Liver (tissue), 3 donors: ENCODE data around the gene EPS8.

Experiments used
- EGR1 ChIP-seq, 2 donors: IDR thresholded peaks; 2 replicates each; pipeline ENCODE4 v1.6.1; 2016 to 2018; ENCODE audit warnings: antibody characterized with exemption in 2 of 2, low read depth in 2 of 2
- FOXA1 ChIP-seq: IDR thresholded peaks from 2 replicates; pipeline ENCODE4 v1.6.1; 2016; ENCODE audit warnings: antibody characterized with exemption
- GABPA ChIP-seq, 2 donors: IDR thresholded peaks in 1 of 2; conservative IDR thresholded peaks in 1 of 2; 2 replicates each; pipeline ENCODE4 v1.6.1; 2016; ENCODE audit warnings: antibody characterized with exemption in 2 of 2, mild to moderate bottlenecking in 1 of 2, moderate library complexity in 1 of 2
- HNF4G ChIP-seq: IDR thresholded peaks from 2 replicates; pipeline ENCODE4 v1.6.1; 2016; ENCODE audit warnings: antibody characterized with exemption
- NR2F2 ChIP-seq: IDR thresholded peaks from 2 replicates; pipeline ENCODE4 v1.6.1; 2016; ENCODE audit warnings: antibody characterized with exemption
- RAD21 ChIP-seq, 2 donors: IDR thresholded peaks; 2 replicates each; pipeline ENCODE4 v1.6.1; 2016; ENCODE audit warnings: antibody characterized with exemption in 2 of 2, mild to moderate bottlenecking in 2 of 2
- REST ChIP-seq: IDR thresholded peaks from 2 replicates; pipeline ENCODE4 v1.6.1; 2016; ENCODE audit warnings: antibody characterized with exemption, mild to moderate bottlenecking
- RXRA ChIP-seq, 2 donors: IDR thresholded peaks; 2 replicates each; pipeline ENCODE4 v1.6.1; 2017 to 2018; ENCODE audit warnings: antibody characterized with exemption in 2 of 2, mild to moderate bottlenecking in 1 of 2
- SP1 ChIP-seq: IDR thresholded peaks from 2 replicates; pipeline ENCODE4 v1.6.1; 2018; ENCODE audit warnings: antibody characterized with exemption, mild to moderate bottlenecking
- TAF1 ChIP-seq: conservative IDR thresholded peaks from 2 replicates; pipeline ENCODE4 v1.6.1; 2016; ENCODE audit warnings: antibody characterized with exemption, mild to moderate bottlenecking
- TF ChIP-seq, protein P1 (sequence below): fragments of 150-350 bp; IDR thresholded peaks from 2 replicates; pipeline ENCODE4 v1.5.1; 2017; ENCODE audit warnings: improper control_type of control experiment, low read depth, low read length; ENCODE audit not compliant: missing input control
- TF ChIP-seq, protein P2 (sequence below): IDR thresholded peaks from 2 replicates; pipeline ENCODE4 v1.6.1; 2016; ENCODE audit warnings: antibody characterized with exemption
- TF ChIP-seq, protein P3 (sequence below): IDR thresholded peaks from 2 replicates; pipeline ENCODE4 v1.6.1; 2016; ENCODE audit warnings: antibody characterized with exemption
- donor health status: healthy.
- donor health status: healthy.

GRCh38 chr12:15720295-15720694 is 68.9 kb downstream of the EPS8 start:
- no peak for TF ChIP-seq RAD21 (IDR thresholded peaks at IDR 0.05)
- TF ChIP-seq SP1: no peak
- TF ChIP-seq, protein P1, sequence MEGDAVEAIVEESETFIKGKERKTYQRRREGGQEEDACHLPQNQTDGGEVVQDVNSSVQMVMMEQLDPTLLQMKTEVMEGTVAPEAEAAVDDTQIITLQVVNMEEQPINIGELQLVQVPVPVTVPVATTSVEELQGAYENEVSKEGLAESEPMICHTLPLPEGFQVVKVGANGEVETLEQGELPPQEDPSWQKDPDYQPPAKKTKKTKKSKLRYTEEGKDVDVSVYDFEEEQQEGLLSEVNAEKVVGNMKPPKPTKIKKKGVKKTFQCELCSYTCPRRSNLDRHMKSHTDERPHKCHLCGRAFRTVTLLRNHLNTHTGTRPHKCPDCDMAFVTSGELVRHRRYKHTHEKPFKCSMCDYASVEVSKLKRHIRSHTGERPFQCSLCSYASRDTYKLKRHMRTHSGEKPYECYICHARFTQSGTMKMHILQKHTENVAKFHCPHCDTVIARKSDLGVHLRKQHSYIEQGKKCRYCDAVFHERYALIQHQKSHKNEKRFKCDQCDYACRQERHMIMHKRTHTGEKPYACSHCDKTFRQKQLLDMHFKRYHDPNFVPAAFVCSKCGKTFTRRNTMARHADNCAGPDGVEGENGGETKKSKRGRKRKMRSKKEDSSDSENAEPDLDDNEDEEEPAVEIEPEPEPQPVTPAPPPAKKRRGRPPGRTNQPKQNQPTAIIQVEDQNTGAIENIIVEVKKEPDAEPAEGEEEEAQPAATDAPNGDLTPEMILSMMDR: no peak
- TF ChIP-seq, protein P2, sequence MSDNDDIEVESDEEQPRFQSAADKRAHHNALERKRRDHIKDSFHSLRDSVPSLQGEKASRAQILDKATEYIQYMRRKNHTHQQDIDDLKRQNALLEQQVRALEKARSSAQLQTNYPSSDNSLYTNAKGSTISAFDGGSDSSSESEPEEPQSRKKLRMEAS: no peak
- no peak for TF ChIP-seq RXRA (IDR thresholded peaks at IDR 0.05)
- TF ChIP-seq REST: no peak
- TF ChIP-seq GABPA (IDR thresholded peaks at IDR 0.05 in 1 of 2, conservative IDR thresholded peaks at IDR 0.05 in 1 of 2): no peak
- TF ChIP-seq FOXA1: no peak
- no peak for TF ChIP-seq NR2F2
- no peak for TF ChIP-seq HNF4G
- TF ChIP-seq, protein P3, sequence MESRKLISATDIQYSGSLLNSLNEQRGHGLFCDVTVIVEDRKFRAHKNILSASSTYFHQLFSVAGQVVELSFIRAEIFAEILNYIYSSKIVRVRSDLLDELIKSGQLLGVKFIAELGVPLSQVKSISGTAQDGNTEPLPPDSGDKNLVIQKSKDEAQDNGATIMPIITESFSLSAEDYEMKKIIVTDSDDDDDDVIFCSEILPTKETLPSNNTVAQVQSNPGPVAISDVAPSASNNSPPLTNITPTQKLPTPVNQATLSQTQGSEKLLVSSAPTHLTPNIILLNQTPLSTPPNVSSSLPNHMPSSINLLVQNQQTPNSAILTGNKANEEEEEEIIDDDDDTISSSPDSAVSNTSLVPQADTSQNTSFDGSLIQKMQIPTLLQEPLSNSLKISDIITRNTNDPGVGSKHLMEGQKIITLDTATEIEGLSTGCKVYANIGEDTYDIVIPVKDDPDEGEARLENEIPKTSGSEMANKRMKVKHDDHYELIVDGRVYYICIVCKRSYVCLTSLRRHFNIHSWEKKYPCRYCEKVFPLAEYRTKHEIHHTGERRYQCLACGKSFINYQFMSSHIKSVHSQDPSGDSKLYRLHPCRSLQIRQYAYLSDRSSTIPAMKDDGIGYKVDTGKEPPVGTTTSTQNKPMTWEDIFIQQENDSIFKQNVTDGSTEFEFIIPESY: no peak
- TF ChIP-seq EGR1 (IDR thresholded peaks at IDR 0.05; ENCODE audit: low read depth in 2 of 2): no peak
- no peak for TF ChIP-seq TAF1
